IPS-18c (cell line): ENCODE results near the gene WFDC9.
"Not testable (repeated sequence)": the region's sequence is repeated elsewhere in the genome, so short reads cannot be mapped to it uniquely, and the experiment has no call there.

Experiments used
- H3K4me3 ChIP-seq: 2 replicates; pipeline ENCODE4 v1.7.0; 2013; ENCODE audit warnings: low read depth, mild to moderate bottlenecking, low read length, moderate library complexity; ENCODE audit not compliant: insufficient read depth
- H3K9me3 ChIP-seq: one replicate; pipeline ENCODE4 v1.6.1; 2013; ENCODE audit warnings: mild to moderate bottlenecking, low read length, moderate library complexity; ENCODE audit not compliant: control insufficient read depth, insufficient read depth

WFDC9 gene

GRCh38 chr20:45612314-45612713, 18.8 kb downstream of the WFDC9 start:
- no peak overlapping the region for H3K4me3 ChIP-seq
- H3K9me3 ChIP-seq, result no peaks in the 10 kb centered on the region

- Histone ChIP-seq H3K4me3 (no peak overlapping the region), H3K9me3 (no peaks in the 10 kb centered on the region)
Measured at GRCh38 chr20:45611054-45611453, 20.0 kb downstream of the WFDC9 start.

GRCh38 chr20:45607810-45608209, 23.3 kb downstream of the WFDC9 start:
- Histone ChIP-seq H3K4me3 (no peak overlapping the region), H3K9me3 (no peaks in the 10 kb centered on the region)

GRCh38 chr20:45595235-45595634, 35.8 kb downstream of the WFDC9 start:
- H3K9me3 ChIP-seq, result no peaks in the 10 kb centered on the region

GRCh38 chr20:45593498-45593897, 37.6 kb downstream of the WFDC9 start:
- Histone ChIP-seq H3K4me3 (no peak overlapping the region), H3K9me3 (no peaks in the 10 kb centered on the region)

More at GRCh38 chr20:45595235-45595634, 35.8 kb downstream of the WFDC9 start:
- H3K4me3 ChIP-seq, result no peak overlapping the region

GRCh38 chr20:45592574-45593189, 38.4 kb downstream of the WFDC9 start:
- Histone ChIP-seq H3K4me3 (no peak overlapping the region), H3K9me3 (no peaks in the 10 kb centered on the region)

GRCh38 chr20:45589725-45590124, 41.4 kb downstream of the WFDC9 start:
- H3K4me3 ChIP-seq, result no peak overlapping the region
- no peaks in the 10 kb centered on the region for H3K9me3 ChIP-seq

GRCh38 chr20:45588800-45589199, 42.3 kb downstream of the WFDC9 start:
- no peak overlapping the region for H3K4me3 ChIP-seq
- H3K9me3 ChIP-seq, result peaks cover 3% of the 10 kb centered on the region

GRCh38 chr20:45585986-45586385, 45.1 kb downstream of the WFDC9 start:
- H3K4me3 ChIP-seq, result not testable (repeated sequence)

GRCh38 chr20:45584294-45584693, 46.8 kb downstream of the WFDC9 start:
- H3K4me3 ChIP-seq, H3K9me3 ChIP-seq: not testable (repeated sequence)

More at GRCh38 chr20:45585986-45586385, 45.1 kb downstream of the WFDC9 start:
- H3K9me3 ChIP-seq, result not testable (repeated sequence)

- Histone ChIP-seq H3K4me3 (no peak overlapping the region), H3K9me3 (peaks cover 3% of the 10 kb centered on the region)
Measured at GRCh38 chr20:45583502-45583901, 47.6 kb downstream of the WFDC9 start.

GRCh38 chr20:45581702-45582101, 49.4 kb downstream of the WFDC9 start:
- H3K4me3 ChIP-seq, result no peak overlapping the region
- peaks cover 3% of the 10 kb centered on the region for H3K9me3 ChIP-seq

- no peaks in the 10 kb centered on the region for H3K9me3 ChIP-seq
- no peak within 1 kb of the TSS for H3K4me3 ChIP-seq
Measured at GRCh38 chr20:45579184-45579583, 51.9 kb downstream of the WFDC9 start, which contains the start of gene WFDC8. Gene WFDC8 (minus strand): TSS chr20:45579284. CDS start chr20:45579247, 37 bp downstream.

GRCh38 chr20:45578231-45578630, 52.9 kb downstream of the WFDC9 start:
- no peaks in the 10 kb centered on the region for H3K9me3 ChIP-seq
- no peak overlapping the region for H3K4me3 ChIP-seq

GRCh38 chr20:45576995-45577394, 54.1 kb downstream of the WFDC9 start:
- H3K9me3 ChIP-seq, result no peaks in the 10 kb centered on the region
- no peak overlapping the region for H3K4me3 ChIP-seq

- Histone ChIP-seq H3K4me3 (no peak overlapping the region), H3K9me3 (no peaks in the 10 kb centered on the region)
Measured at GRCh38 chr20:45575931-45576330, 55.2 kb downstream of the WFDC9 start.

GRCh38 chr20:45569650-45570049, 61.4 kb downstream of the WFDC9 start:
- H3K4me3 ChIP-seq, H3K9me3 ChIP-seq: not testable (repeated sequence)

- H3K9me3 ChIP-seq, result no peaks in the 10 kb centered on the region
- H3K4me3 ChIP-seq, result no peak overlapping the region
Measured at GRCh38 chr20:45564760-45565276, 66.3 kb downstream of the WFDC9 start.
